HG03520 (cell line): Measurements from ENCODE around the gene MORN5.

Experiments used
- ATAC-seq: cut with Tn5 transposase; IDR thresholded peaks from one replicate; pipeline ENCODE4 v1.9.1; 2021; ENCODE audit warnings: mild to moderate bottlenecking, moderate library complexity; ENCODE audit not compliant: unreplicated experiment

The MORN5 gene

GRCh38 chr9:122214507-122214906 is 54.8 kb downstream of the MORN5 start:
- no peak for ATAC-seq

- ATAC-seq = no peak
Observed at GRCh38 chr9:122215663-122216062, 56.0 kb downstream of the MORN5 start.

GRCh38 chr9:122216138-122216797 is 56.6 kb downstream of the MORN5 start:
- no peak for ATAC-seq

- ATAC-seq = no peak
Observed at GRCh38 chr9:122216798-122217418, 57.2 kb downstream of the MORN5 start.

- no peak for ATAC-seq
Observed at GRCh38 chr9:122217640-122218039, 57.9 kb downstream of the MORN5 start.

GRCh38 chr9:122218071-122218934 is 58.6 kb downstream of the MORN5 start:
- no peak for ATAC-seq

- no peak for ATAC-seq
Observed at GRCh38 chr9:122218935-122219855, 59.5 kb downstream of the MORN5 start.

GRCh38 chr9:122219856-122220672 is 60.4 kb downstream of the MORN5 start:
- no peak for ATAC-seq

GRCh38 chr9:122220673-122221182 is 61.0 kb downstream of the MORN5 start:
- no peak for ATAC-seq

- no peak for ATAC-seq
Observed at GRCh38 chr9:122221183-122221811, 61.6 kb downstream of the MORN5 start.

- ATAC-seq = no peak
Observed at GRCh38 chr9:122222791-122223190, 63.1 kb downstream of the MORN5 start.

- ATAC-seq = no peak
Observed at GRCh38 chr9:122223435-122223834, 63.7 kb downstream of the MORN5 start.

- ATAC-seq = no peak
Observed at GRCh38 chr9:122225312-122226141, 65.8 kb downstream of the MORN5 start.

- no peak for ATAC-seq
Observed at GRCh38 chr9:122226142-122226757, 66.5 kb downstream of the MORN5 start.

GRCh38 chr9:122226758-122227574 is 67.3 kb downstream of the MORN5 start:
- ATAC-seq = no peak

GRCh38 chr9:122227575-122227900 is 67.8 kb downstream of the MORN5 start:
- ATAC-seq = no peak

GRCh38 chr9:122228191-122228567 is 68.5 kb downstream of the MORN5 start:
- no peak for ATAC-seq
